SKM-1 (cell line): Measurements from ENCODE around the gene RPP21.
"Not testable (repeated sequence)": the region's sequence is repeated elsewhere in the genome, so short reads cannot be mapped to it uniquely, and the experiment has no call there.

ENCODE experiments used
- DNase-seq: peaks from one replicate; lab custom pipeline; 2025; ENCODE audit not compliant: unreplicated experiment; lab: John Stamatoyannopoulos, UW

RPP21 gene

DNA sequence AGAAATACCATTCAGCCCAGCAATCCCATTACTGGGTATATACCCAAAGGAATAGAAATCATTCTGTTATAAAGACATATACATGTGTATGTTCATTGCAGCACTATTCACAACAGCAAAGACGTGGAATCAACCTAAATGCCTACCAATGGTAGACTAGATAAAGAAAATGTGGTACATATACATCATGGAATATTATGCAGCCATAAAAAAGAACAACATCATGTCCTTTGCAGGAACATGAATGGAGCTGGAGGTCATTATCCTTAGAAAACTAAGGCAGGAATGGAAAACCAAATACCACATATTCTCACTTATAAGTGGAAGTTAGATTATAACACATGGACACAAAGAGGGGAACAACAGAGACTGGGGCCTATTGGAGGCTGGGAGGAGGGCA lies 24.3 kb downstream of the RPP21 start:
- not testable (repeated sequence) for DNase-seq

- no peak for DNase-seq
Measured at GRCh38 chr6:30378290-30378937, 33.5 kb downstream of the RPP21 start.

- DNase-seq = no peak
Measured at GRCh38 chr6:30380464-30380863, 35.5 kb downstream of the RPP21 start.

DNA sequence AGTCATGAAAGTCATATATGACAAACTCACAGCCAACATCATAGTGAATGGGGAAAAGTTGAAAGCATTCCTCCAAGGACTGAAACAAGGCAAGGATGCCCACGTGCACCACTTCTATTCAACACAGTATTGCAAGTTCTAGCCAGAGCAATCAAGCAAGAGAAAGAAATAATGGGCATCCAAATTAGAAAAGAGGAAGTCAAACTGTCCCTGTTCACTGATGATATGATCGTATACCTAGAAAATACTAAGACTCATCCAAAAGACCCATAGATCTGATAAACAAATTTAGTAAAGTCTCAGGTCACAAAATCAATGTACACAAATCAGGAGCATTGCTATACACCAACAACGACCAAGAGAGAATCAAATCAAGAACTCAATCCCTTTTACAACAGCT lies 41.2 kb downstream of the RPP21 start:
- no peak for DNase-seq

DNA sequence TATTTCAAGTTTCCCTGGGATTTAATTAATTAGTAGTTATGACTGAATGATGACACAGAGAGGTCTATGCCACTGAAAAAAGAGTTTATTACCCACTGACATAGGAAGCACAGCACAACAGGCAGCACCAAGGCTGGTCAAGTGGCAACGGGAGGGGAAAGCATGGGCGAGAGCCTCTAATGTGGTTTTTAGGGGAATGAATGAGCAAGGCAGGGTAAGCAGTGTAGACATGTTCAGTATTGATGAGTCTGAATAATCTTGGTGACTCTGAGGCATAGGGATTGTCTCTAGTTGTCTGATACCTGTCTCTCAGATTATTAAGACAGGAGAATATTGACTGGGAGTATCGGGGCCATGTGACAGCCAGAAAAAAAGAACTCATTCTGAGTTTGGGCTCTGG lies 46.3 kb downstream of the RPP21 start:
- DNase-seq = no peak

DNA sequence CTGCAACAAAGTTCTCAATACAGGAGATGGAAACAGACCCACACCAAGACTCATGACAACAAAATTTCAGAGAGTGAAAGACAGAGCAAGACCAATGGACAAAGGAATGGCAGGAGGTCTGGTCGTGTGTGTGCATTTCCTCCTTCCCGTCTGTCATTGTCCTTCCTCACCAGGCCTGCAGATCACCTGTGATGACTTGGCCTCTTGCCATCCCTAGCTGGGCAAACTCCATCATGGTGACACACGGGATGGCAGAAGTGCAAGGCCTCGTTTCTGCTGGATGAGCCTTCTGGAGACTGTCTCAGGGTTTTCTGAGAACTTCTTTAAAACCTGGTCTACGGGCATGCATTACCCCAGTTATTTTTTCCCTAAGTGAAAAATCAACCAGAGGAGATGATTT lies 49.2 kb downstream of the RPP21 start:
- DNase-seq = no peak
